RWPE2 (cell line): ENCODE results near the gene PCSK9.

ENCODE experiments used
- ATAC-seq: fragments of 200-7000 bp; cut with Tn5 transposase; 3 replicates; pipeline ENCODE4 v1.9.1; 2021; ENCODE audit warnings: low read depth
- DNase-seq: peaks from one replicate; pipeline ENCODE4 v3.0.0-alpha.2; 2020; ENCODE audit warnings: low spot score
- H3K27ac ChIP-seq: fragments of 450-650 bp; 2 replicates; pipeline ENCODE4 v1.5.1; 2017; ENCODE audit warnings: mild to moderate bottlenecking; ENCODE audit not compliant: poor library complexity, severe bottlenecking
- H3K27me3 ChIP-seq: fragments of 250-450 bp; sonication (Bioruptor Pico); 2 replicates; pipeline ENCODE4 v1.5.1; 2021; ENCODE audit warnings: mild to moderate bottlenecking, moderate library complexity; ENCODE audit not compliant: insufficient read depth, poor library complexity, severe bottlenecking
- H3K36me3 ChIP-seq: fragments of 250-450 bp; sonication (Bioruptor Pico); 2 replicates; pipeline ENCODE4 v1.5.1; 2020; ENCODE audit warnings: low read depth, mild to moderate bottlenecking, moderate library complexity
- H3K4me1 ChIP-seq: fragments of 250-450 bp; sonication (Bioruptor Pico); 2 replicates; pipeline ENCODE4 v1.5.1; 2021; ENCODE audit warnings: mild to moderate bottlenecking, moderate library complexity; ENCODE audit not compliant: insufficient read depth, poor library complexity, severe bottlenecking
- H3K4me3 ChIP-seq: fragments of 250-450 bp; sonication (Bioruptor Pico); 2 replicates; pipeline ENCODE4 v1.5.1; 2021; ENCODE audit warnings: mild to moderate bottlenecking, moderate library complexity; ENCODE audit not compliant: severe bottlenecking
- H3K9me3 ChIP-seq: fragments of 250-450 bp; sonication (Bioruptor Pico); 2 replicates; pipeline ENCODE4 v1.5.1; 2021; ENCODE audit warnings: mild to moderate bottlenecking, moderate library complexity; ENCODE audit not compliant: severe bottlenecking
- CTCF ChIP-seq: fragments of 450-650 bp; IDR thresholded peaks from one replicate; pipeline ENCODE4 v1.5.1; 2017; ENCODE audit warnings: mild to moderate bottlenecking, moderate library complexity; ENCODE audit not compliant: poor library complexity, severe bottlenecking

Gene PCSK9

DNA sequence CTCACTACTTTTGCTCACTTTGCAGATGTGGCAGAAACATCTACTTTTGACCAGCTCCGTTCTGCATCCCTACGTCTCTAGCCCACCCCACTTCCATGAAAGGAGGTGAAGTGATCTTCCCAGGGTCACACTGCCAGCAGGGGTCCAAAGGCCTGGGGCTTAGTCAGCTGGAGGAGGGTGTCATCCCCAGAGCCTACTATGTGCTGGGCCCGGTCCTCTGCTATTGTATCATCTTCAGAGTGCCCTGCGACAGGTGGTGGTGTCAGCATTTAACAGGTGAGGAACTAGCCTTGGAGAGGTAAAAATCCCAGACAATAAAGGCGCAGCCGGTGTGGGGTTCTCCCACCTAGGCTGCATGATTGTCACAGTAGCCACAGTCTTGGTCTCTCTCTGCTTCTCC lies 46.2 kb upstream of the PCSK9 start:
- no peak for TF ChIP-seq CTCF
- H3K27me3 ChIP-seq = no peaks in the 10 kb centered on the region
- H3K9me3 ChIP-seq = no peaks in the 10 kb centered on the region
- H3K36me3 ChIP-seq = no peaks in the 10 kb centered on the region
- no peak overlapping the region for H3K4me3 ChIP-seq
- no peak for ATAC-seq
- peak; percentile 33 for DNase-seq
- H3K27ac ChIP-seq = no peak overlapping the region
- H3K4me1 ChIP-seq = no peaks in the 10 kb centered on the region

GRCh38 chr1:54994355-54994990 lies 44.9 kb upstream of the PCSK9 start:
- H3K27ac ChIP-seq = no peak overlapping the region
- ATAC-seq (no peak), DNase-seq (no peak)
- no peaks in the 10 kb centered on the region for H3K9me3 ChIP-seq
- H3K36me3 ChIP-seq = no peaks in the 10 kb centered on the region
- no peak overlapping the region for H3K4me3 ChIP-seq
- H3K27me3 ChIP-seq = no peaks in the 10 kb centered on the region
- H3K4me1 ChIP-seq = no peaks in the 10 kb centered on the region
- TF ChIP-seq CTCF = no peak

DNA sequence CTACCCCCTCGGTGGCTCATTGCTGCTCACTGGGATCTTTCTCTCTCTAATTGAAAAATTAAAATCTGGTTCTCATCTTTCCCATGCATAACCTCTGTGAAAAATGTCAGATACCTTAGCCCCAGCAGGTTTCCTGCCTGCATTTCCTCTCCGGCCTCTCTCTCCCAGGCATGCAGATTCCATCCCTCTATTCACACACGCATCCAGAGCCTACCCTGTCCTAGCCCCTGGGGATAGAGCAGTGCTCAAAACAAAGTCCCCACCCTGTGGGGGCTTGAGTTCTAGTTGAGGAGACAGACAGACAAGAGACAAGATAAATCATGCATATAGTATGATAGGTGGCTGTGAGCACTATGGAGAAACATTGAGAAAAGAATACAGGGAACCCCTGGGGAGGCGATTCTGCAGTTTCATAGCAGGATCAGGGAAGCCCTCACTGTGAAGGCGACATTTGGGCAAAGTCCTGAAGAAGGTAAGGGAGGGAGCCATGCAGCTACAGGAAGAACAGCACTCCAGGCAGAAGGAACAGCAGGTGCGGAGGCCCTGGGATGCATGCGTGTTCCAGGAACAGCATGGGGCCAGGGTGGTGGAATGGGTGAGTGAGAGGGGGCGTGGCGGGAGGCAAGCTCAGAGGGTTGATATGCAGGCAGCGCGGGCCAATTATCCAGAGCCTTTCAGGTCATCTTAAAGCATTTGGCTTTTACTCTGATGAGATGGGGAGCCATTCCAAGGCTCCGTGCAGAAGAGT lies 44.2 kb upstream of the PCSK9 start:
- DNase-seq (peak; percentile 11), ATAC-seq (no peak)
- H3K36me3 ChIP-seq = no peaks in the 10 kb centered on the region
- no peaks in the 10 kb centered on the region for H3K4me1 ChIP-seq
- no peak for TF ChIP-seq CTCF
- H3K4me3 ChIP-seq = no peak overlapping the region
- H3K27me3 ChIP-seq = no peaks in the 10 kb centered on the region
- no peaks in the 10 kb centered on the region for H3K9me3 ChIP-seq
- H3K27ac ChIP-seq = no peak overlapping the region

DNA sequence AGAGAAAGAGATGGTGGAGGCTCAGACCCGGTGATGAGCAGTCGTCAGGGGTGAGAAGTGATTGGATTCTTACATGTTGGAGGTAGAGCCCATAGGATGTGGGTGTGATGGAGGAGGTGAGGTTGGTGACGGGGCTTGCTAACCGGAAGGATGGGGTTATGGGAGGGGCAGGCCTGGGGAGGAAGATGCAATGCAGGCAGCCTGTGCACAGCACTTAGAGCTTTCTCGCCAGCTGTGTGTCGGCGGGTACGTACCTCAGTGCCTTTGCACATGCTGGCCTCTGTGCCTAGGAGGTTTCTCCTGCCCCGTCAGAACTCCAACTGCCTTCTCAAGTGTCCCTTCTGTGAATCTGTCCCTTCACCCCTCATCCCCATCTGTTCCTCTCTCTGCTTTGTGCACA lies 43.5 kb upstream of the PCSK9 start:
- TF ChIP-seq CTCF = no peak
- DNase-seq (no peak), ATAC-seq (no peak)
- H3K27ac ChIP-seq = no peak overlapping the region
- no peaks in the 10 kb centered on the region for H3K36me3 ChIP-seq
- H3K9me3 ChIP-seq = no peaks in the 10 kb centered on the region
- no peaks in the 10 kb centered on the region for H3K4me1 ChIP-seq
- no peaks in the 10 kb centered on the region for H3K27me3 ChIP-seq
- no peak overlapping the region for H3K4me3 ChIP-seq

DNA sequence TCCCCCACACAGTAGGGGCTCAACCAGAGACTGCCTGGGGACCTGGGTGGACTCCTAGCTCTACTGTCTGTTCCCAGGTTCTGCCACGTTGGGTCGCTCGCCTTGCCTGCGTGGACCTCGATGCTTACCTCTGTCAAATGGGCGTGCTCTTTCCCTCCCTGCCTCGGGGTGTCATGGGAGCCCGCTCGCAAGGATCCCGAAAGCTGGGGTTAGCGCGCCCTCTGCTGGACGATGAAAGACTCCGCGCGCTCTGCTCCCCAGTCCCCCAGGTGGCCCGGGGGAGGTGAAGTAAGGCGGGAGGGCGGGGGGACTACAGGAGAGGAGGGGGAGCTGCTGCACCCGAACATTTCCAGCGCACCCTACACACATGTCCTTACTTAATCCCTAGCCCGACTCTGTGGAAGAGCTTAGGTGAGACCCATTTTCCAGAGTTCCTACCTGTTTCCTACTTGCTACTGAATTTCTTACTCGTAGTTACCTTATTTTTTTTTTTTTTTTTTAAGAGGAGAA lies 42.9 kb upstream of the PCSK9 start:
- Histone ChIP-seq H3K4me1 (no peaks in the 10 kb centered on the region), H3K27me3 (no peaks in the 10 kb centered on the region), H3K36me3 (no peaks in the 10 kb centered on the region), H3K27ac (no peak overlapping the region), H3K9me3 (no peaks in the 10 kb centered on the region), H3K4me3 (no peak overlapping the region)
- ATAC-seq = peak; percentile 82
- DNase-seq = peak; percentile 68
- TF ChIP-seq CTCF = peak; percentile 89
